CD4-positive, alpha-beta T cell (primary cell): ENCODE results near the gene NFE2. TPM values are rescaled to one million over a fixed set of nuclear protein-coding genes. Genes with fewer than 3 reads are reported as not detected.
"Not testable (repeated sequence)": the region's sequence is repeated elsewhere in the genome, so short reads cannot be mapped to it uniquely, and the experiment has no call there.

ENCODE experiments used
- ATAC-seq: fragments of 200-7000 bp; cut with Tn5 transposase; one replicate; pipeline ENCODE4 v1.10.0; 2022; ENCODE audit warnings: mild to moderate bottlenecking; ENCODE audit not compliant: poor library complexity
- CTCF ChIA-PET: fragments of 350-600 bp; sonication (Branson Sonifier 250); formaldehyde crosslinking; loops from one replicate; lab custom pipeline; 2021; ENCODE audit warnings: antibody characterized with exemption, inconsistent platforms; lab: Charles Lee
- POLR2A ChIA-PET: fragments of 350-600 bp; sonication (Branson Sonifier 250); formaldehyde crosslinking; loops from one replicate; lab custom pipeline; 2021; ENCODE audit warnings: antibody characterized with exemption, inconsistent platforms; lab: Charles Lee
- DNase-seq, 14 experiments: peaks; one replicate each; pipeline ENCODE4 v3.0.0-alpha.2; 2013 to 2020; ENCODE audit warnings: mixed read lengths in 2 of 14
- H3K27ac ChIP-seq, 2 donors: one replicate each; pipeline versions ENCODE4 v1.5.1 to v1.7.0; 2013; ENCODE audit warnings: low read length in 2 of 2, low read depth in 1 of 2, mild to moderate bottlenecking in 1 of 2
- H3K27me3 ChIP-seq, 2 experiments: 1 replicate in 1 of 2; 2 replicates in 1 of 2; pipeline versions ENCODE4 v1.6.1 to v1.7.0; 2013; ENCODE audit warnings: low read length in 2 of 2, control low read depth in 1 of 2, mild to moderate bottlenecking in 1 of 2, moderate library complexity in 1 of 2; ENCODE audit not compliant: insufficient read depth in 2 of 2, control insufficient read depth in 1 of 2
- H3K36me3 ChIP-seq: one replicate; pipeline ENCODE4 v1.6.1; 2013; ENCODE audit warnings: low read length, control low read depth; ENCODE audit not compliant: insufficient read depth
- H3K4me1 ChIP-seq: one replicate; pipeline ENCODE4 v1.6.1; 2013; ENCODE audit warnings: low read length, control low read depth; ENCODE audit not compliant: insufficient read depth
- H3K4me3 ChIP-seq: one replicate; pipeline ENCODE4 v1.5.1; 2013; ENCODE audit warnings: mild to moderate bottlenecking, low read length, moderate library complexity
- H3K9me3 ChIP-seq, 2 experiments: 1 replicate in 1 of 2; 2 replicates in 1 of 2; pipeline versions ENCODE4 v1.6.1 to v1.7.0; 2013; ENCODE audit warnings: low read length in 2 of 2, mild to moderate bottlenecking in 2 of 2, control low read depth in 1 of 2, moderate library complexity in 1 of 2; ENCODE audit not compliant: control insufficient read depth in 1 of 2, insufficient read depth in 1 of 2
- H3K27ac Mint-ChIP-seq: one replicate; pipeline ENCODE4 v1.8.0; 2020; ENCODE audit warnings: mixed read lengths
- H3K27me3 Mint-ChIP-seq: one replicate; pipeline ENCODE4 v1.8.0; 2021; ENCODE audit warnings: mixed read lengths
- H3K36me3 Mint-ChIP-seq: one replicate; pipeline ENCODE4 v1.8.0; 2021; ENCODE audit warnings: low read depth, mixed read lengths
- H3K4me1 Mint-ChIP-seq: one replicate; pipeline ENCODE4 v1.8.0; 2021; ENCODE audit warnings: low read depth, mixed read lengths
- H3K4me3 Mint-ChIP-seq: one replicate; pipeline ENCODE4 v1.8.0; 2020; ENCODE audit warnings: mild to moderate bottlenecking, mixed read lengths
- H3K9me3 Mint-ChIP-seq: one replicate; pipeline ENCODE4 v1.8.0; 2020; ENCODE audit warnings: mixed read lengths
- CTCF ChIP-seq: fragments of 200-600 bp; IDR thresholded peaks from one replicate; pipeline ENCODE4 v1.8.0; 2022; ENCODE audit warnings: antibody characterized with exemption, mild to moderate bottlenecking
- intact Hi-C, 2 experiments: fragments of 100-400 bp; cut with DNase I in 1 of 2; cut with micrococcal nuclease in 1 of 2; formaldehyde crosslinking; loops; one replicate each; pipeline versions ENCODE4 v1.15.1 to v1.9.0; 2023 to 2025; cut with DNase I, micrococcal nuclease
- total RNA-seq, 174 experiments: library from RNA in 2 of 174; stranded (reverse) in 2 of 174; gene quantifications; one replicate each; pipeline ENCODE4 v1.2.3 and lab custom pipeline; 2021 to 2026

The NFE2 gene
- total RNA-seq, 2 experiments from 2014 or later = 0.20 TPM; not detected in 1

- peaks cover 55% of the 10 kb centered on the region for H3K36me3 ChIP-seq
- not testable (repeated sequence) for H3K9me3 ChIP-seq, DNase-seq, H3K27me3 Mint-ChIP-seq, H3K27me3 ChIP-seq, H3K4me3 Mint-ChIP-seq, H3K27ac Mint-ChIP-seq, ATAC-seq, H3K36me3 Mint-ChIP-seq, H3K9me3 Mint-ChIP-seq
- peaks cover 21% of the 10 kb centered on the region for H3K4me1 Mint-ChIP-seq
- peak overlapping the region; percentile 80 for H3K4me3 ChIP-seq
- H3K4me1 ChIP-seq = peaks cover 57% of the 10 kb centered on the region
- intact Hi-C loops = loop anchor here (2.0 kb wide), 2 partner anchors 44 to 78 kb away; partner anchors contain the start of gene COPZ1 (in 1 of the 2)
- ChIA-PET CTCF (interaction anchor here (0.8 to 1.1 kb wide), 4 partner anchors 15 to 88 kb away, joined by 3 to 4 read pairs (median 3); no protein-coding TSS in a partner anchor), POLR2A (interaction anchor here (0.6 to 3.4 kb wide), 7 partner anchors 10 to 77 kb away, joined by 3 to 82 read pairs (median 29); partner anchors contain the start of gene COPZ1)
- H3K27ac ChIP-seq = peak overlapping the region; percentile 93 to 95
Observed at GRCh38 chr12:54281261-54281638, 19.6 kb downstream of the NFE2 start.

- peaks cover 49% of the 10 kb centered on the region for H3K36me3 ChIP-seq
- no peak within 1 kb of the TSS for H3K27ac Mint-ChIP-seq
- peaks cover 25% of the 10 kb centered on the region for H3K4me1 Mint-ChIP-seq
- peaks cover 3% of the 10 kb centered on the region for H3K36me3 Mint-ChIP-seq
- no peaks in the 10 kb centered on the region for H3K9me3 ChIP-seq
- ATAC-seq = peak; percentile 80
- H3K27me3 Mint-ChIP-seq = no peaks in the 10 kb centered on the region
- H3K9me3 Mint-ChIP-seq = no peaks in the 10 kb centered on the region
- no peak within 1 kb of the TSS for H3K4me3 Mint-ChIP-seq
- no peaks in the 10 kb centered on the region for H3K27me3 ChIP-seq
- intact Hi-C loops = loop anchor here (1.0 to 2.0 kb wide), 3 partner anchors 44 to 78 kb away; partner anchors contain the start of gene COPZ1 (in 2 of the 2)
- CTCF ChIA-PET = interaction anchor here (0.8 to 1.1 kb wide), 5 partner anchors 15 to 88 kb away, joined by 3 to 4 read pairs (median 3); no protein-coding TSS in a partner anchor
- TF ChIP-seq CTCF = no peak
- H3K4me3 ChIP-seq = peak within 1 kb of the TSS; percentile 80
- peak within 1 kb of the TSS; percentile 93 to 95 for H3K27ac ChIP-seq
- H3K4me1 ChIP-seq = peaks cover 54% of the 10 kb centered on the region
- DNase-seq = peak; percentile 86 to 99 (median 92)
- POLR2A ChIA-PET = interaction anchor here (0.7 to 3.4 kb wide), 48 partner anchors 9 to 1848 kb away, joined by 3 to 82 read pairs (median 4); partner anchors contain the start of genes ATP5MC2, COPZ1, CSAD and EIF4B
Observed at GRCh38 chr12:54280468-54281260, 20.2 kb downstream of the NFE2 start, which contains the start of gene HNRNPA1. Gene HNRNPA1 (plus strand): TSS chr12:54280726. CDS start chr12:54280808, 82 bp downstream.

- Mint-ChIP-seq H3K4me1 (peaks cover 32% of the 10 kb centered on the region), H3K27me3 (no peaks in the 10 kb centered on the region), H3K9me3 (no peaks in the 10 kb centered on the region), H3K4me3 (no peak within 1 kb of the TSS), H3K36me3 (peaks cover 5% of the 10 kb centered on the region), H3K27ac (no peak within 1 kb of the TSS)
- Histone ChIP-seq H3K4me1 (peaks cover 55% of the 10 kb centered on the region), H3K27me3 (no peaks in the 10 kb centered on the region), H3K9me3 (no peaks in the 10 kb centered on the region), H3K36me3 (peaks cover 41% of the 10 kb centered on the region), H3K4me3 (peak within 1 kb of the TSS; percentile 80), H3K27ac (peak within 1 kb of the TSS; percentile 93 to 95)
- POLR2A ChIA-PET = interaction anchor here (0.6 to 3.4 kb wide), 52 partner anchors 8 to 1848 kb away, joined by 3 to 82 read pairs (median 4); partner anchors contain the start of genes ATP5MC2, COPZ1, CSAD and EIF4B
- CTCF ChIA-PET = interaction anchor here (1.0 kb wide), 3 partner anchors 28 to 79 kb away, joined by 3 to 5 read pairs (median 3); partner anchors contain the start of gene COPZ1
- DNase-seq (peak; percentile 99 to 100 (median 100)), ATAC-seq (peak; percentile 64)
- no peak for TF ChIP-seq CTCF
- intact Hi-C loops = loop anchor here (1.0 to 5.0 kb wide), 5 partner anchors 27 to 79 kb away; partner anchors contain the start of gene COPZ1 (in 2 of the 2)
Observed at GRCh38 chr12:54279632-54280467, 21.0 kb downstream of the NFE2 start, which contains the start of gene CBX5. Gene CBX5 (minus strand): TSS chr12:54280122. CDS start chr12:54257650, 22,472 bp downstream.
